Stimulated activated CD8-positive, alpha-beta memory T cell treated with anti-CD3 and anti-CD28 coated beads, Interleukin-15, amount 100 ng/mL, for 1 hour (primary cell): ENCODE results near the gene NCOA4.
"Not testable (repeated sequence)": the region's sequence is repeated elsewhere in the genome, so short reads cannot be mapped to it uniquely, and the experiment has no call there.

Experiments used
- DNase-seq: peaks from one replicate; pipeline ENCODE4 v3.0.0-alpha.2; 2020; ENCODE audit warnings: low read depth

NCOA4 gene

GRCh38 chr10:46019569-46020343 lies 10.7 kb downstream of the NCOA4 start:
- no peak for DNase-seq

- DNase-seq = no peak
Measured at GRCh38 chr10:46019177-46019528, 11.3 kb downstream of the NCOA4 start.

- DNase-seq = no peak
Measured at GRCh38 chr10:46018453-46019176, 11.8 kb downstream of the NCOA4 start.

GRCh38 chr10:46017733-46018132 lies 12.7 kb downstream of the NCOA4 start:
- DNase-seq = no peak

- DNase-seq = no peak
Measured at GRCh38 chr10:46016811-46017210, 13.6 kb downstream of the NCOA4 start.

GRCh38 chr10:46016190-46016589 lies 14.2 kb downstream of the NCOA4 start:
- no peak for DNase-seq

- DNase-seq = no peak
Measured at GRCh38 chr10:46014683-46015405, 15.6 kb downstream of the NCOA4 start.

- no peak for DNase-seq
Measured at GRCh38 chr10:46014206-46014605, 16.2 kb downstream of the NCOA4 start.

GRCh38 chr10:46012746-46013145 lies 17.7 kb downstream of the NCOA4 start:
- no peak for DNase-seq

- DNase-seq = no peak
Measured at GRCh38 chr10:46006219-46006618, 24.2 kb downstream of the NCOA4 start.

GRCh38 chr10:46005383-46005782 lies 25.0 kb downstream of the NCOA4 start:
- no peak for DNase-seq

- DNase-seq = no peak
Measured at GRCh38 chr10:46004963-46005362, 25.5 kb downstream of the NCOA4 start.

- DNase-seq = no peak
Measured at GRCh38 chr10:46002916-46003693, 27.3 kb downstream of the NCOA4 start.

- not testable (repeated sequence) for DNase-seq
Measured at GRCh38 chr10:46002189-46002687, 28.2 kb downstream of the NCOA4 start.

- no peak for DNase-seq
Measured at GRCh38 chr10:46001187-46001756, 29.2 kb downstream of the NCOA4 start.

- DNase-seq = no peak
Measured at GRCh38 chr10:46000538-46000937, 29.9 kb downstream of the NCOA4 start.

GRCh38 chr10:45999955-46000354 lies 30.5 kb downstream of the NCOA4 start:
- DNase-seq = not testable (repeated sequence)

GRCh38 chr10:45997994-45998763 lies 32.2 kb downstream of the NCOA4 start:
- DNase-seq = no peak

- DNase-seq = no peak
Measured at GRCh38 chr10:45997557-45997956, 32.9 kb downstream of the NCOA4 start.

GRCh38 chr10:45985590-45985989 lies 44.8 kb downstream of the NCOA4 start:
- DNase-seq = not testable (repeated sequence)

GRCh38 chr10:45984473-45984872 lies 46.0 kb downstream of the NCOA4 start:
- not testable (repeated sequence) for DNase-seq
